GM10266 (cell line): ENCODE measurements around the gene XIST.
"Not testable (repeated sequence)": the region's sequence is repeated elsewhere in the genome, so short reads cannot be mapped to it uniquely, and the experiment has no call there.

ENCODE experiments used
- DNase-seq: peaks from one replicate; pipeline ENCODE4 v3.0.0; 2012; ENCODE audit errors: extremely low spot score
- TF ChIP-seq, protein P1 (sequence below): IDR thresholded peaks from 2 replicates; pipeline ENCODE4 v1.5.1; 2012; ENCODE audit warnings: mild to moderate bottlenecking, low read depth; ENCODE audit not compliant: control insufficient read depth, insufficient read depth; ENCODE audit errors: missing control alignments

The XIST gene

DNA sequence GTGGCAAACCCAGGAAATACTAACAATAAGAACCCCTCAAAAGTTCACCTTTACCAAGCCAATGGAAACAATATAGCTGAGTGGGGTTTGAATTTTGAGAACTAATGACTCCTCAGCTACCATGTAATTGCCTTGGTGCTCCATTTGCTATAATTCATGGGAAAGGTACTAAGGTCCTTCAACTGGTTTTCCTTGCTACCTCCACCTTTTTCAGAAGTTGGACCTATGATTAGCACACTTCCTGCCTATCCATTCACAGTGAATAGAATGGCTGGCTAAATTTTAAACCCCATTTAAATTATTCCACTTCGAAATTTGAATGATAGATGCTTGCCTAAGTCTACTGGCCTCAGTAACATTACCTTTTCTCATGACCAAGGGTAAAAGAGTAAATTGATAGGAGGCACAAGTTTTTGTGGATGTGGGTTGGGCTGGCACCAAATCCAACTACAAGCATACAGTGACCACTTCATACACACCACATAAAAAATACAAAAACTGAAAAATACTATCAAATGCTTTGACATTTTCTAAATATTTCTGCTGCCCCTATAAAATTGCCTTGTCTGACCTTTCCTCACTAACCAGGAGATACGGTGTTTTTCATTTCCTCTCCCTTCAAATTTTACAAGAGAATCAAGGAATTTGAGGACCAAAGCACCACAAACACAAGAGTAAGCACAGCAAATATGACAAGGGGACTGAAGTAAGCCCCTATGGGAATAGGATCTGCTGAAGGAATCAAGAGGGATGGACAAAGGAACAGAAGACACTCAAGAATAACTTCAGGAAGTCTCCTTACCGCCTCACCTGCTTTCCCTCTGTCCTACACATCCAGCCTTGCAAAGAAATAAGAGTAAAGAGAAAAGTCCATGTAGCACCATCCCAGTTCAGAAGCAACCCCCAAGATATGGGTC, 34.1 kb downstream of the XIST start:
- DNase-seq, result no peak
- TF ChIP-seq, protein P1, sequence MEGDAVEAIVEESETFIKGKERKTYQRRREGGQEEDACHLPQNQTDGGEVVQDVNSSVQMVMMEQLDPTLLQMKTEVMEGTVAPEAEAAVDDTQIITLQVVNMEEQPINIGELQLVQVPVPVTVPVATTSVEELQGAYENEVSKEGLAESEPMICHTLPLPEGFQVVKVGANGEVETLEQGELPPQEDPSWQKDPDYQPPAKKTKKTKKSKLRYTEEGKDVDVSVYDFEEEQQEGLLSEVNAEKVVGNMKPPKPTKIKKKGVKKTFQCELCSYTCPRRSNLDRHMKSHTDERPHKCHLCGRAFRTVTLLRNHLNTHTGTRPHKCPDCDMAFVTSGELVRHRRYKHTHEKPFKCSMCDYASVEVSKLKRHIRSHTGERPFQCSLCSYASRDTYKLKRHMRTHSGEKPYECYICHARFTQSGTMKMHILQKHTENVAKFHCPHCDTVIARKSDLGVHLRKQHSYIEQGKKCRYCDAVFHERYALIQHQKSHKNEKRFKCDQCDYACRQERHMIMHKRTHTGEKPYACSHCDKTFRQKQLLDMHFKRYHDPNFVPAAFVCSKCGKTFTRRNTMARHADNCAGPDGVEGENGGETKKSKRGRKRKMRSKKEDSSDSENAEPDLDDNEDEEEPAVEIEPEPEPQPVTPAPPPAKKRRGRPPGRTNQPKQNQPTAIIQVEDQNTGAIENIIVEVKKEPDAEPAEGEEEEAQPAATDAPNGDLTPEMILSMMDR, result no peak

DNA sequence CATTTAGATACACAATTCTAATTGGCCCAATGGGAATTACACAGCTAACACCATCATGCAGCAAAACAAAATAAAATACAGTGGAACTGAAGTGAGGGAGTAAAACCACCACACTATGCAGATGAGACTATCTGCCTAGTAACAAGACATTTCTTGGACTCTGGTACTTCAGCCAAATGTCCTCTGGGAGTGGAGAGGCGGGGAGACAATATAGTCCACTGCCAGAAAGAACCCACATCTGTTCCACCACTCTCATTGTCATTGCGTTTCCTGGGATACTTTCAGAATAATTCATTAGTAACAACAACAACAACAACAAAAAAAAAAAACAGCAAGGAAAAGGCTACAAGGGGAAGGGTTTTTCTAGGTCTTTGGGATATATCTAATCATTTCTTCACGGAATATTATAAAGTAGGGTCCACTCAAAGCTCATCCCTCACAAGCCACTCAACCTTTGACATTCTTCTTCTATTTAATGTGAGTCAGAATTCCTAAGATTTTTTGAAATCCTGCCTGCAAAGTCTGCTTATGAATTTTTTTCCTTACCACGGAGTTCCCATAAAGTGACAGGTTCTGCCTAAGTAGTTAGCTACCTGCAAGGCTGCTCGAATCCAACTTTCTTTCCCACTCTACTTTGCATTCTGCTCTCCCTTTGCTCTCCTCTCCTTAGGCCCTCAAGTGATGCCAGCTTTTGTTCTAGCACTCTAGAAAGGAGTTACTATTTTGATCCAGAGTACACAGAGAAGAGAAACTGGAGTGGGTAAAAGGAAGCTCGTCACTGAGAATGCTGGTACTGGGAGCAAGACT, 34.9 kb downstream of the XIST start:
- TF ChIP-seq, protein P1, result no peak
- DNase-seq, result no peak

DNA sequence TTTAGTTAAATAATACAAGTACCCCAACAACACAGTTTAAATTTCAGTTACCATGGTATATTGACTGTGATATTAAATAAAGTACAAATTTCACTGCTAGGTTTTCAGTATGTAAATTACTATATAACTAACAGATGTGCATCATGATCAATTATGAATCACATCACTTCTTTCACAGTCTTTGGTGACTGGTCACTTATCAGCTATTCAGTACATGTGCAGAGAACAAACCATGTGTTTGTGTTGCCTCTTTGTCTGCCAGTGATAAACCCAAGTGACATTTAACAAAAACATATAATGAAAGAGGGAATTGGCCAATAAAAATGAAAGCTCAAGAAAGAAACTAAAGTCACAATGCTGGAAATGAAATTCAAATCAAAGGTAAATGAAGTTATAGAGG, 40.3 kb downstream of the XIST start:
- TF ChIP-seq, protein P1, result no peak
- DNase-seq, result no peak

DNA sequence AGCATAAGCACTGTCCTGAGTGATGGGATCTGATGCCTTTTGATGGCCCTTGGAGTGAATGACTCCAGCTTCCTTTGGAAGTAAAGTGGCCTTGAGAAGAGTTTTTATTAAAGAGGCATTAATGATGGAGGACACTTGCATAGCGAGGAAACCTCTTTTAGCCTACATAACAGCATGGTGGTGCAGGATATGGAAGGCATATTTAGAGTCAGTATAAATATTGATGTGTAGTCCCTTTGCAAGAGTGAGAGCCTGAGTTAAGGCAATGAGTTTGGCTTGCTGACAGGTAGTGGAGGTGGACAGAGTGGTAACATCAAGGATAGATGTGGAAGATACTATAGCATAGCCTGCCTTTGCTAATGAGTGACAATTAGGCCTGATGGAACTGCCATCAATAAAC, 48.4 kb downstream of the XIST start:
- not testable (repeated sequence) for DNase-seq

DNA sequence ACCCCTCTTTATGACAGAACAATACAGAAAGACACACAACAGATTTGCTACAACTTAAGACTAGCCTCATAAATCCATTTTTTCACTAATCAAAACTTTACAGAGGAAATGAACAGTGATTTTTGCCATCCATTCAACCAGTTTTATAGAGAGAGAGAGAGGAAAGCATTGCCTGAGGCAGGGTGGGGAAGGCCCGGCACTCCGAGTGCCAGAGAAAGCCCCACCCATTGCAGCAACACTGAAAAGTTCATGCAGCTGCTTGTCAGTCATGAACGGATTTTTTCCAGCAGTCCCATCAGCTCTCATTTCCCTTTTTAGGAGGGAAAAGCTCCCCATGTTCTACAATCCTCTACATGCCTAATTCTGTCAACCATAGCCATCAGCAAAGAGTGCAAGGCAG, 52.6 kb downstream of the XIST start:
- DNase-seq, result no peak
- TF ChIP-seq, protein P1, result no peak

DNA sequence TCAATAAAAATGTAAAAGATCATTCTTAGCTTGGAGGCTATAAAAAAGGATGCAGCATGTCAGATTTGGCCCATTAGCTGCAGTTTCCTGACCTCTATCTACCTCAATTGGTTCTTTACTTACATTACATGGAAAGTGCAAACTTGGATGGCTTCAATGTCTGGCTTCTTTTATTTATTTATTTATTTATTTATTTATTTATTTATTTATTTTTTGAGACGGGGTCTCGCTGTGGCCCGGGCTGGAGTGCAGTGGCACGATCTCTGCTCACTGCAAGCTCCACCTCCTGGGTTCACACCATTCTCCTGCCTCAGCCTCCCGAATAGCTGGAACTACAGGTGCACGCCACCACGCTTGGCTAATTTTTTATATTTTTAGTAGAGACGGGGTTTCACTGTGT, 60.0 kb downstream of the XIST start:
- not testable (repeated sequence) for DNase-seq

DNA sequence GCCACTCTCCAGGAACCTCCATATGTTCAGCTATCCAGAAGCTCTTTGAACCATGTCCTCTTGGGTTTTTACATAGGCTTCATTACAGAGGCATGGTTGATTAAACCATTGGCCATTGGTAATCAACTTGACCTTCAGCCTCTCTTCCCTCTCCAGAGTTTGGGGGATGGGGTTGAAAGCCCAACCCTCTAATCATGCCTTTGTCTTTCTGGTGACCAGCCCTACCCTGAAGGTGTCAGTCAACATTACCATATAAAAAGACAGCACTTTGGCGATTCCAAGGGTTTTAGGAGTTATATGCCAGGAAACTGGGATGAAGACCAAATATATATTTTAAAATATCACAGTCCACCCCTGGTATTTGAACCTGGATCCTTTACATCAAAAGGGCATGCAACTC, 67.0 kb downstream of the XIST start:
- no peak for DNase-seq
- TF ChIP-seq, protein P1, result no peak
